ENCODE data around the gene MACROH2A1. TPM values are rescaled to one million over a fixed set of nuclear protein-coding genes. Genes with fewer than 3 reads are reported as not detected.

The MACROH2A1 gene
- polyA plus RNA-seq, 3 donors from 2014 or later = 162 to 195 (median 168) TPM

Other genes starting within 250 kb of the MACROH2A1 start
- gene DCANP1, start 48.1 kb upstream of the MACROH2A1 start, polyA plus RNA-seq = under 1 TPM in 1 of 3 donors, not detected in 2; 0.95 TPM
- gene TIFAB, start 53.1 kb upstream of the MACROH2A1 start, polyA plus RNA-seq = under 1 TPM in 2 of 3 donors, not detected in 1; 0.03 to 0.07 TPM
- gene NEUROG1, start 136.7 kb upstream of the MACROH2A1 start, polyA plus RNA-seq = not detected
- not detected for gene CXCL14, start 179.8 kb upstream of the MACROH2A1 start, polyA plus RNA-seq

All from immature natural killer cell (primary cell).